ENCODE measurements around the gene DRC7.

DRC7 gene

DNA sequence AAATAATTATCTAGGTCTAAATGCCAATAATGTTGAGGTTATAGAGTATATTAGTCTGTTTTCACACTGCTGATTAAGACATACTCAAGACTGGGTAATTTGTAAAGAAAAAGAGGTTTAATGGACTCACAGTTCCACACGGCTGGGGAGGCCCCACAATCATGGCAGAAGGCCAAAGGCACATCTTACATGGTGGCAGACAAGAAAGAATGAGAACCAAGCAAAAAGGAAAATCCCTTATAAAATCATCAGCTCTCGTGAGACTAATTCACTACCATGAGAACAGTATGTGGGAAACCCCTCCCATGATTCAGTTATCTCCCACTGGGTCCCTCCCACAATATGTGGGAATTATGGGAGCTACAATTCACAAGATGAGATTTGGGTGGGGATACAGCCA is 38.1 kb downstream of the DRC7 start:
- DNase-seq = no peak
- intact Hi-C loops (cut with DNase I; ENCODE audit: low total_unique reads) = loop anchor here (5.0 to 10.0 kb wide), 2 partner anchors 270 to 392 kb away; partner anchors contain the start of genes CFAP20, USB1 and ZNF319
- Histone ChIP-seq H3K4me3 (no peak overlapping the region), H3K27me3 (no peaks in the 10 kb centered on the region), H3K4me1 (peaks cover 0 to 28% (median 23%) of the 10 kb centered on the region in 4 donors), H3K36me3 (no peaks in the 10 kb centered on the region), H3K9me3 (no peaks in the 10 kb centered on the region), H3K27ac (peak overlapping the region; percentile 11 to 59)
- TF ChIP-seq, protein P1, sequence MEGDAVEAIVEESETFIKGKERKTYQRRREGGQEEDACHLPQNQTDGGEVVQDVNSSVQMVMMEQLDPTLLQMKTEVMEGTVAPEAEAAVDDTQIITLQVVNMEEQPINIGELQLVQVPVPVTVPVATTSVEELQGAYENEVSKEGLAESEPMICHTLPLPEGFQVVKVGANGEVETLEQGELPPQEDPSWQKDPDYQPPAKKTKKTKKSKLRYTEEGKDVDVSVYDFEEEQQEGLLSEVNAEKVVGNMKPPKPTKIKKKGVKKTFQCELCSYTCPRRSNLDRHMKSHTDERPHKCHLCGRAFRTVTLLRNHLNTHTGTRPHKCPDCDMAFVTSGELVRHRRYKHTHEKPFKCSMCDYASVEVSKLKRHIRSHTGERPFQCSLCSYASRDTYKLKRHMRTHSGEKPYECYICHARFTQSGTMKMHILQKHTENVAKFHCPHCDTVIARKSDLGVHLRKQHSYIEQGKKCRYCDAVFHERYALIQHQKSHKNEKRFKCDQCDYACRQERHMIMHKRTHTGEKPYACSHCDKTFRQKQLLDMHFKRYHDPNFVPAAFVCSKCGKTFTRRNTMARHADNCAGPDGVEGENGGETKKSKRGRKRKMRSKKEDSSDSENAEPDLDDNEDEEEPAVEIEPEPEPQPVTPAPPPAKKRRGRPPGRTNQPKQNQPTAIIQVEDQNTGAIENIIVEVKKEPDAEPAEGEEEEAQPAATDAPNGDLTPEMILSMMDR (IDR thresholded peaks at IDR 0.05) = no peak

DNA sequence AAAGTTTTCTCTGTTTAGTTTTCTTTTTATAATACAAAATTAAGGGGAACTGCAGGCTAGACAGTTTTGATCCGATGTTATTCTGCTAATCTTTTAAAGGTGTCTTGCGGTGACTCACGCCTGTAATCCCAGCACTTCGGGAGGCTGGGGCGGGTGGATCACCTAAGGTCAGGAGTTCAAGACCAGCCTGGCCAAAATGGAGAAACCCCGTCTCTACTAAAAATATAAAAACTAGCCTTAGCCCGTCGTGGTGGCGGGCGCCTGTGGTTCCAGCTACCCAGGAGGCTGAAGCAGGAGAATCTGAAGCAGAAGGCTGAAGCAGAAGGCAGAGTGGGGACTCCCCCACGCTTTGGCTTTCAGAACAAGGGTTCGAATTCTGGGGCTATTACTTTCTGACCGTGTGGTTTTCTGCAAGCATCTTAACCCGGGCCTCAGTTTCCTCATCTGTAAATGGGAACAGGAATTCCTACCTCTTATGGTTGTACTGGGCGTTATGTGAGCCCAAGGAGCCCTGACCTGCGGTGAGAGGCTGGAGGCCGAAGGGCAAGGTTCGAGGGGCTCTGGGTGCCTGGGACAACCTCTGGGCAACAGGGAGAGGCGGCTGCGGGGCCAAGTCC is 39.8 kb downstream of the DRC7 start:
- intact Hi-C loops (cut with DNase I; ENCODE audit: low total_unique reads) = loop anchor here (5.0 to 10.0 kb wide), 2 partner anchors 268 to 390 kb away; partner anchors contain the start of genes CFAP20, USB1 and ZNF319
- H3K4me3 ChIP-seq = peak overlapping the region; percentile 78 to 84
- H3K9me3 ChIP-seq = no peaks in the 10 kb centered on the region
- H3K27me3 ChIP-seq = no peaks in the 10 kb centered on the region
- H3K4me1 ChIP-seq = peaks cover 0 to 33% (median 23%) of the 10 kb centered on the region in 4 donors
- TF ChIP-seq, protein P1 (IDR thresholded peaks at IDR 0.05) = no peak
- H3K36me3 ChIP-seq = no peaks in the 10 kb centered on the region
- DNase-seq = no peak
- H3K27ac ChIP-seq = peak overlapping the region; percentile 86 to 93

DNA sequence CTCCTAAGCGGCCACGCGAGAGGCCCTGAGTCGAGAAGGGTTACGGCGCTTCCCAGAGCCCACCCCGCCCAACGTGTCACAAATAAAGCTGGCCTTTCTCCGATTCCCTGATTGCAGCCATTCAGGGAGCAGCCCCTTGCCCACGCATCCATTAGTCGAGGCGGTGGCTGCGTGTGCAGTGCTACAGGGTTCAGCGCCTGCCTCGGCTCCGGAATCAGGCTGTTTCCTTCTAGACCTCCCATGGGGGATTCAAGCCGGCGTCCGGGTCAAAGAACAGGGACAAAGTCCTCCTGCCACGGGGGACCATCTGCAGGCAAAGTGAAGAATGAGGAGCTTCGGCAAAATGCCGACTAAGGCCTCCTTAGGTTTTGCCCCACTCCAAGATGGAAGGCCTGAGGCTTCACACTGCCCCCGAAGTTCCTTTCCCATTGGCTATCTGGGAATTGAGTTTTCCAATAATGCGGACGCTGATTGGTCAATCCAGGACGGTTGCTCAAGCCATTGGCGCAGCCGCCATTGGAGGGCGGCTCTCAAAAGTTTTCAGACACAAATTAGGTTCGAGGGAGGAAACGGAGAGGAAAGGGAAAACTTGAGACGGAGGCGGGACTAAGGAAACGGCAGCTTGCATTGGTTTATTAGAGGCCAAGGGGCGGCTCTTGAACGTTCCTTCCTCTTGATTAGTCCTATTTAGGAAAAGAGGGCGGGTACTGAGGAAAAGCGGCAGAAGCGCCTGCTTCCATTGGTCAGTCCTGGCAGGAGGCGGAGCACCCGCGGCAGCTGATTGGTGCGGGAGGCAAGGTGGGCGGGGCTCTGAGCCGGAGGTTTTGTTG is 40.5 kb downstream of the DRC7 start:
- intact Hi-C loops (cut with DNase I; ENCODE audit: low total_unique reads) = loop anchor here (5.0 to 10.0 kb wide), 3 partner anchors 67 to 390 kb away; partner anchors contain the start of genes CFAP20, KIFC3, USB1 and ZNF319

DNA sequence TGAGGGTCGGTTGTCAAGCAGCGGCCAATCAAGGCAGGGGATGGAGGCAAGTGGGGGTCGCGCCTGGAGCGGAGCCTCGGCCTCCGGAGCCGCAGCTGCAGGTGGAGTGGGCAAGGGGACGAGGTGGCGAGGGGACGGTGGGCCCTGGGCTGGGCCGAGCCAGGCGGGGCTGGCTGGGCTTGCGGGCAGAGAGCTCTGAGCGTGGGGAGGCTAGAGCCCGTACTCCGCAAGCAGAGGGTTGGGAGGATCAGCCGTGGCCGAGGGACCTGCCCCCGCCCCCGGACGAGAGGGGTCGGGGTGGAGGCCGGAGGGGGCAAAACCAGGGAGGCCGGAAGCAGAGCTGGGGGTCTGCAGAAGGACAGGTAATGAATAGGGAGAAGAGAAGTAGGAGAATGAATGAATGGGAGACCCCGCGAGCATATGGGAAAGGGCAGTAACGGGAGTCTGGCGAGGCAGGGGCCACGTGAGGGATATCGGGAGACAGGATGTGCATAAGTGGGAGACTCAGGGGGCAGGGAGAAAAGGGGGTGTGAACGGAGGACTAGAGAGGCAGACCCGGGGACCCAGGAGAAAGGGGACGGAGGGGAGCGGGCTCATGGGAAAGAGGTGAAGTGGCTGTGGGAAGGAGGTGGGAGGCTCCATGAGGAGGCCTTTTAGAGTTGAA is 41.3 kb downstream of the DRC7 start, which contains the start of gene KATNB1:
TSS of gene KATNB1 (plus strand) at position 16 of the 664 bp plus-strand sequence. CDS start 1,474 bp downstream, outside the sequence.
- Histone ChIP-seq H3K27me3 (no peaks in the 10 kb centered on the region), H3K9me3 (no peaks in the 10 kb centered on the region), H3K36me3 (peaks cover 0 to 4% (median 0%) of the 10 kb centered on the region in 3 donors), H3K27ac (peak within 1 kb of the TSS; percentile 86 to 93), H3K4me3 (peak within 1 kb of the TSS; percentile 78 to 84), H3K4me1 (peaks cover 0 to 45% (median 23%) of the 10 kb centered on the region in 4 donors)
- intact Hi-C loops (cut with DNase I; ENCODE audit: low total_unique reads) = loop anchor here (5.0 to 10.0 kb wide), 2 partner anchors 66 to 389 kb away; partner anchors contain the start of genes CFAP20 and KIFC3
- TF ChIP-seq, protein P1 (IDR thresholded peaks at IDR 0.05) = no peak
- no peak for DNase-seq

More for the DNA sequence above, 40.5 kb downstream of the DRC7 start:
- DNase-seq = peak; percentile 99
- H3K36me3 ChIP-seq = peaks cover 0 to under 1% (median 0%) of the 10 kb centered on the region in 3 donors
- no peaks in the 10 kb centered on the region for H3K27me3 ChIP-seq
- TF ChIP-seq, protein P1 (IDR thresholded peaks at IDR 0.05) = peak in 1 of 2 experiments; percentile 14
- peak overlapping the region; percentile 78 to 84 for H3K4me3 ChIP-seq
- peak overlapping the region; percentile 86 to 93 for H3K27ac ChIP-seq
- H3K4me1 ChIP-seq = peaks cover 0 to 40% (median 23%) of the 10 kb centered on the region in 4 donors
- no peaks in the 10 kb centered on the region for H3K9me3 ChIP-seq
